OCI-LY3 (cell line): Measurements from ENCODE around the gene CASP9.

ENCODE experiments used
- CTCF ChIP-seq: fragments of 200-600, 300-600 bp; sonication (generic); IDR thresholded peaks from 2 replicates; pipeline ENCODE4 v1.5.1; 2014; ENCODE audit warnings: antibody characterized with exemption, low read length, low read depth
- EZH2phosphoT487 ChIP-seq: fragments of 200-600 bp; shearing (Covaris generic); IDR thresholded peaks from 2 replicates; pipeline ENCODE4 v1.6.1; 2018; ENCODE audit warnings: antibody characterized with exemption, mixed run types, low read depth

DNA sequence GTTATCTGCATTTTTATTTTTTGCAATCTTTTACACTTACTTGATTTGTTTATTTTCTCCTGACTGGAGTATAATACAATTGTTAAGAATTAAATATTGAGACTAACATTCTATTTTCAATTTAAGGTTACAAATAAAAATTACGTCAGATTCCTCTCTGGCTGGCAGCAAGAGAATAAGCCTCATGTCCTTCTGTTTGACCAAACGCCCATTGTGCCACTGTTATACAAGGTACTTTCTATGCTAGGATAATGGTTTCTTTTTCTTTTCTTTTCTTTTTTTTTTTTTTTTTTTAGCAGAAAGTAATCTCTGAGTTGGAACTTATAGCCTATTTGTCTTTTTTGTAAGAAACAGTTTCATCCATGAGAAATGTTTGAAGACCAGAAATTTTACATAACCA, 22.6 kb upstream of the CASP9 start:
- TF ChIP-seq CTCF (no peak), EZH2phosphoT487 (no peak)
